COLO668 (cell line): Measurements from ENCODE around the gene SCYGR6.
A peak's percentile ranks its signal among the peaks of the same experiment; 100 is the strongest.
"Not testable (repeated sequence)": the region's sequence is repeated elsewhere in the genome, so short reads cannot be mapped to it uniquely, and the experiment has no call there.

ENCODE experiments used
- DNase-seq: peaks from one replicate; lab custom pipeline; 2025; ENCODE audit not compliant: unreplicated experiment; lab: John Stamatoyannopoulos, UW

SCYGR6 gene

GRCh38 chr2:227724394-227725039, at the start of gene SCYGR6:
Gene SCYGR6, minus strand, starts transcription at chr2:227724757. Its CDS starts 0 bp downstream, at chr2:227724757.
- DNase-seq: no peak

GRCh38 chr2:227774011-227774624, 49.6 kb upstream of the SCYGR6 start:
- DNase-seq: no peak

GRCh38 chr2:227772932-227773331, 48.4 kb upstream of the SCYGR6 start:
- peak; percentile 7 for DNase-seq

- peak; percentile 74 for DNase-seq
Observed at GRCh38 chr2:227772197-227772661, 47.7 kb upstream of the SCYGR6 start.

GRCh38 chr2:227767830-227768229, 43.3 kb upstream of the SCYGR6 start:
- DNase-seq: no peak

GRCh38 chr2:227766373-227766883, 41.9 kb upstream of the SCYGR6 start:
- peak; percentile 72 for DNase-seq

- no peak for DNase-seq
Observed at GRCh38 chr2:227765788-227766372, 41.3 kb upstream of the SCYGR6 start.

GRCh38 chr2:227761740-227762476, 37.4 kb upstream of the SCYGR6 start:
- DNase-seq: no peak

- no peak for DNase-seq
Observed at GRCh38 chr2:227759411-227760118, 35.0 kb upstream of the SCYGR6 start.

- DNase-seq: not testable (repeated sequence)
Observed at GRCh38 chr2:227756261-227756660, 31.7 kb upstream of the SCYGR6 start.

- DNase-seq: peak; percentile 41
Observed at GRCh38 chr2:227748079-227748478, 23.5 kb upstream of the SCYGR6 start.

- no peak for DNase-seq
Observed at GRCh38 chr2:227745594-227745993, 21.0 kb upstream of the SCYGR6 start, which contains the start of gene SCYGR8. Gene SCYGR8, plus strand, starts transcription at chr2:227745894. Its CDS starts 0 bp downstream, at chr2:227745894.

GRCh38 chr2:227740705-227741104, 16.1 kb upstream of the SCYGR6 start:
- not testable (repeated sequence) for DNase-seq

- DNase-seq: no peak
Observed at GRCh38 chr2:227739351-227739750, 14.8 kb upstream of the SCYGR6 start.

GRCh38 chr2:227728035-227728434, 3.5 kb upstream of the SCYGR6 start, which contains the start of gene SCYGR7:
Gene SCYGR7, plus strand, starts transcription at chr2:227728335. Its CDS starts 0 bp downstream, at chr2:227728335.
- DNase-seq: no peak

- not testable (repeated sequence) for DNase-seq
Observed at GRCh38 chr2:227722821-227723220, 1.7 kb downstream of the SCYGR6 start.

GRCh38 chr2:227720680-227721079, 3.9 kb downstream of the SCYGR6 start:
- DNase-seq: no peak

- no peak for DNase-seq
Observed at GRCh38 chr2:227719641-227720040, 4.9 kb downstream of the SCYGR6 start.

GRCh38 chr2:227717687-227718567, 6.6 kb downstream of the SCYGR6 start, which contains the start of gene SLC19A3:
Gene SLC19A3, minus strand, starts transcription at chr2:227718028. Its CDS starts 15,710 bp downstream, at chr2:227702318.
- DNase-seq: peak; percentile 54
